ENCODE results near the gene ST8SIA6. TPM values are rescaled to one million over a fixed set of nuclear protein-coding genes. Genes with fewer than 3 reads are reported as not detected.

The ST8SIA6 gene
- total RNA-seq, 2 donors from 2014 or later = 0.33 to 1.1 TPM

DNA sequence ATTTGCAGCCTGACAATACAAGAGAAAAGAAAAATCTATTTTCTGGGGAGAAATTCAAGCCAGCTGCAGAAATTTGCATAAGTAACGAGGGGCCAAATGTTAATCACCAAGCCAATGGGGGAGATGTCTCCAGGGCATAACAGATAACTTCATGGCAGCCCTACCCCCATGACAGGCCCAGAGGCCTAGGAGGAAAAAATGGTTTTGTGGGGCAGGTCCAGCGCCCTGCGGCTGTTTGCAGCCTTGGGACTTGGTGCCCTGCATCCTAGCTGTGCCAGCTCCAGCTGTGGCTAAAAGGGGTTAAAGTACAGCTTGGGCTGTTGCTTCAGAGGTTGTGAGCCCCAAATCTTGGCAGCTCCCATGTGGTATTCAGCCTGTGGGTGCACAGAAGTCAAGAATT, 172.1 kb downstream of the ST8SIA6 start:
- H3K27me3 ChIP-seq (ENCODE audit: control insufficient read depth, insufficient read depth, low read length, poor library complexity, severe bottlenecking) = no peaks in the 10 kb centered on the region
- Mint-ChIP-seq H3K4me3 (no peak overlapping the region), H3K4me1 (peaks cover 11% of the 10 kb centered on the region), H3K27me3 (ENCODE audit: insufficient read depth) (no peaks in the 10 kb centered on the region), H3K27ac (no peak overlapping the region), H3K9me3 (peaks cover 64% of the 10 kb centered on the region), H3K36me3 (ENCODE audit: low read depth) (no peaks in the 10 kb centered on the region)
- no peak for DNase-seq
- no peaks in the 10 kb centered on the region for H3K36me3 ChIP-seq (ENCODE audit: control insufficient read depth, insufficient read depth, low read length)
- no peak overlapping the region for H3K9ac ChIP-seq (ENCODE audit: extremely low read depth, low read length, poor library complexity, severe bottlenecking)
- H3K27ac ChIP-seq (ENCODE audit: low read depth, low read length) = no peak overlapping the region
- H3K4me3 ChIP-seq (ENCODE audit: low read length) = no peak overlapping the region
- 92 to 100% methylated on average over 2 to 3 of the region's 3 CpGs for WGBS, 2 experiments (ENCODE audit: insufficient coverage in 1 of 2, insufficient read length in 1 of 2)
- H3K9me3 ChIP-seq (ENCODE audit: control insufficient read depth, low read length) = peaks cover 31% of the 10 kb centered on the region
- peaks cover 3% of the 10 kb centered on the region for H3K4me1 ChIP-seq (ENCODE audit: control insufficient read depth, insufficient read depth, low read length)
- TF ChIP-seq, protein P1, sequence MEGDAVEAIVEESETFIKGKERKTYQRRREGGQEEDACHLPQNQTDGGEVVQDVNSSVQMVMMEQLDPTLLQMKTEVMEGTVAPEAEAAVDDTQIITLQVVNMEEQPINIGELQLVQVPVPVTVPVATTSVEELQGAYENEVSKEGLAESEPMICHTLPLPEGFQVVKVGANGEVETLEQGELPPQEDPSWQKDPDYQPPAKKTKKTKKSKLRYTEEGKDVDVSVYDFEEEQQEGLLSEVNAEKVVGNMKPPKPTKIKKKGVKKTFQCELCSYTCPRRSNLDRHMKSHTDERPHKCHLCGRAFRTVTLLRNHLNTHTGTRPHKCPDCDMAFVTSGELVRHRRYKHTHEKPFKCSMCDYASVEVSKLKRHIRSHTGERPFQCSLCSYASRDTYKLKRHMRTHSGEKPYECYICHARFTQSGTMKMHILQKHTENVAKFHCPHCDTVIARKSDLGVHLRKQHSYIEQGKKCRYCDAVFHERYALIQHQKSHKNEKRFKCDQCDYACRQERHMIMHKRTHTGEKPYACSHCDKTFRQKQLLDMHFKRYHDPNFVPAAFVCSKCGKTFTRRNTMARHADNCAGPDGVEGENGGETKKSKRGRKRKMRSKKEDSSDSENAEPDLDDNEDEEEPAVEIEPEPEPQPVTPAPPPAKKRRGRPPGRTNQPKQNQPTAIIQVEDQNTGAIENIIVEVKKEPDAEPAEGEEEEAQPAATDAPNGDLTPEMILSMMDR (conservative IDR thresholded peaks at IDR 0.05) = no peak

DNA sequence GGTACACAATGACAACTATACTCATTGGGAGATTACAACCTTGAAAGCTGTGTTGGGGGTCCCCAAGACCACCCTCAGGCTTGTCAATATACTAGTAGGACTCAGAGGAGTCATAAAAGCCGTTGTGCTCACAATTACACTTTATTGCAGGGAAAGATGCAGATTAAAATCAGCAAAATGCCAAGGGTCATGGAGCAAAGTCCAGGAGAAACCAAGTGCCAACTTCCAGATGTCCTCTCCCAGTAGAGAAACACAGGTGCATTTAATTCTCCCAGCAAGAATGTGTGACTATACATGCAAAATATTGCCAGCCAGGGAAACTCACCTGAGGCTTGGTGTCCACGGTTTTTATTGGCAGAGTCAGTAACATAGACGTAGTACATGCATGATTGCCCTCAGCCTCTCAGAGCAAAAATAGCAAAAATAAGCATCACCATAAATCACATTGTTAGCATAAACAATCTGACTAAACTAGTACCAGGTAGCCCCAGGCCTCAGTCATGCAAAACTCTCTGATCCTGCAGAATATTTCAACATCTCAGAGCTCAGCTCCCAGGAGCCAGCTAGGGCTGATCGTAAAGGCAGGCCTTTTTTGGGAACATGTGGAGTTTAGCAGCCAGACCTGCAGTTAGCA, 175.7 kb downstream of the ST8SIA6 start:
- no peak overlapping the region for H3K4me3 ChIP-seq (ENCODE audit: low read length)
- no peaks in the 10 kb centered on the region for H3K27me3 ChIP-seq (ENCODE audit: control insufficient read depth, insufficient read depth, low read length, poor library complexity, severe bottlenecking)
- peaks cover 2% of the 10 kb centered on the region for H3K36me3 Mint-ChIP-seq (ENCODE audit: low read depth)
- H3K36me3 ChIP-seq (ENCODE audit: control insufficient read depth, insufficient read depth, low read length) = no peaks in the 10 kb centered on the region
- H3K4me1 ChIP-seq (ENCODE audit: control insufficient read depth, insufficient read depth, low read length) = no peaks in the 10 kb centered on the region
- WGBS, 2 experiments (ENCODE audit: insufficient coverage in 1 of 2, insufficient read length in 1 of 2) = 81 to 95% methylated on average over 3 to 4 of the region's 4 CpGs
- DNase-seq = no peak
- TF ChIP-seq, protein P1 (conservative IDR thresholded peaks at IDR 0.05) = no peak
- no peak overlapping the region for H3K27ac Mint-ChIP-seq
- peaks cover 50% of the 10 kb centered on the region for H3K9me3 ChIP-seq (ENCODE audit: control insufficient read depth, low read length)
- peaks cover 68% of the 10 kb centered on the region for H3K9me3 Mint-ChIP-seq
- no peak overlapping the region for H3K9ac ChIP-seq (ENCODE audit: extremely low read depth, low read length, poor library complexity, severe bottlenecking)
- no peaks in the 10 kb centered on the region for H3K27me3 Mint-ChIP-seq (ENCODE audit: insufficient read depth)
- no peak overlapping the region for H3K4me3 Mint-ChIP-seq
- H3K4me1 Mint-ChIP-seq = no peaks in the 10 kb centered on the region
- no peak overlapping the region for H3K27ac ChIP-seq (ENCODE audit: low read depth, low read length)

DNA sequence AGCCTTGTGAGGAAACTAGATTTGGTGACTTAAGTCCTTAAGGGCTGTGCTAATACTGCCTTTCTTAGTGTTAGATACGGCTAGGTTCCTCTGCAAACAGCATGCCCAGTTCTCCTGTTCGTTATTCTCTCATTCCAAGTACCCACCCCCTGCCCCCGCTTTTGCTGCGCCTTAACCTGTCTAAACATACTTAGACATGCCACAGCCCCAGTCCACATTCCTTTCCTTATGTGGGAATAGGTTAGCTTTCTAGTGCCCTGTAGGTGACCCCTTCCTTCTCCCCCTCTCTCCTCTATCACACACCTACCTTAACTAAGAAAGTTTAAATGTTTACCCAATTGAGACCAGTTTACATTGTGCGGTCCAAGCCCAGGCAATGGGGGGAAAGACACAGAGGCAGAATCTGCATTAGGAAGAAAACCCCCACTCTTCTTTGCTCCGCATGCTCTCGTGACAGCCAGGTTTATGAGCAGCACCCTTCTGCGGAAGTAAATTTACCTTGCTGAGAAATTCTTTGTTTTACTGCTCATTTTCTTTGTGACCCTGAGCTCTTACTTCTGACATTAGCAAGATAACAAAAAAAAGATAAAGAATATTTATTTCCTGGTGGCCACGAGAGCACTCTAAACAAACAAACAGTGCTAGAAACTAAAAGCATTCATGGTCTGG, 177.5 kb downstream of the ST8SIA6 start:
- H3K4me3 ChIP-seq (ENCODE audit: low read length) = no peak overlapping the region
- no peak overlapping the region for H3K27ac Mint-ChIP-seq
- peaks cover 50% of the 10 kb centered on the region for H3K9me3 Mint-ChIP-seq
- DNase-seq = peak; percentile 50
- H3K9ac ChIP-seq (ENCODE audit: extremely low read depth, low read length, poor library complexity, severe bottlenecking) = no peak overlapping the region
- H3K4me3 Mint-ChIP-seq = no peak overlapping the region
- peaks cover 1% of the 10 kb centered on the region for H3K4me1 Mint-ChIP-seq
- peaks cover 37% of the 10 kb centered on the region for H3K9me3 ChIP-seq (ENCODE audit: control insufficient read depth, low read length)
- H3K27me3 Mint-ChIP-seq (ENCODE audit: insufficient read depth) = no peaks in the 10 kb centered on the region
- TF ChIP-seq, protein P1 (conservative IDR thresholded peaks at IDR 0.05) = no peak
- no peak overlapping the region for H3K27ac ChIP-seq (ENCODE audit: low read depth, low read length)
- WGBS, 2 experiments (ENCODE audit: insufficient coverage in 1 of 2, insufficient read length in 1 of 2) = 89 to 98% methylated on average over 5 to 9 of the region's 9 CpGs
- H3K27me3 ChIP-seq (ENCODE audit: control insufficient read depth, insufficient read depth, low read length, poor library complexity, severe bottlenecking) = no peaks in the 10 kb centered on the region
- H3K36me3 ChIP-seq (ENCODE audit: control insufficient read depth, insufficient read depth, low read length) = no peaks in the 10 kb centered on the region
- H3K4me1 ChIP-seq (ENCODE audit: control insufficient read depth, insufficient read depth, low read length) = no peaks in the 10 kb centered on the region
- H3K36me3 Mint-ChIP-seq (ENCODE audit: low read depth) = peaks cover 2% of the 10 kb centered on the region
